GM21717 (cell line): ENCODE measurements around the gene MLC1.

Experiments
- ATAC-seq: cut with Tn5 transposase; IDR thresholded peaks from one replicate; pipeline ENCODE4 v1.9.1; 2021; ENCODE audit warnings: mild to moderate bottlenecking, moderate library complexity; ENCODE audit not compliant: unreplicated experiment

Gene MLC1

GRCh38 chr22:50058906-50059880 is 26.0 kb downstream of the MLC1 start:
- no peak for ATAC-seq

DNA sequence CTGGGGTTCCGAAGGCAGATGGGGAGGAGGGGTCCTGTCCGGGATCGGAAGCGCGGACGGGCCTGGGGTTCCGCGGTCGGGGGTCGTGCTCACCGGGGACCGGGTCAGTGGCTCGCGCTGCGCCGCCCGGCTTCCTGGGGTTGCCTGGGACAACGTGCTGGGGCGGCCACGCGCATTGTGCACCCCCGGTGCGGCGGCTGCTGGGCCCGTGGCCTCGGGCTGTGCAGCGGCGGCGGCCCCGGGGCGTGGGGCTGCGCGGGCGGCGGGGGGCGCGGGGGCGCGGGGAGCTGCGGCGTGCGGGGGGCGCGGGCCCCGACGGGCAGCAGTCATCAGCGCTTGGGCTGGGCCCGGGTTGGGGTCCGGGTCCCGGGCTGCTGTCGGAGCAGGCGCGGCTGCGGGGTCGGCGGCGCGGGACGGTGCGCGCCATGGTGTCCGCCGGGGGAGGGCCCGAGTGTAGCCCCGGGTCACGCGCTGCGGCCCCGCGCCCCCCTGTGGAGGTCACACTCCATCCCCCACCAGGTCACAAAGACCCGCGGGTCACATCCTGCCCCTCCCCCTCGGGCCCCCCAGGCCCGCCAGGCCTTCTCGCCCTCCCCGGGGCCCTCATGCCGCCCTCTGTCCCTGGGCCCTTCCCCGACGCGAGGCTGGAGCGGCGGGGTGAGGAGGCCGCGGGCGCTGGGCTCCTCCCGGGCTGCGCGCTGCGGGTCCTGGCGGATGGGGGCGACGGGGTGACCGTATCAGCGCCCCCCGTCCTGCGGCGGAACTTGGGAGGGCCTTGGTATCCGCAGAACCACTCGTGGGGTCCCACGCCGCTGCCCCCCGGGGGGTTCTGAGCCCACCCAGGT is 26.9 kb downstream of the MLC1 start, which contains the start of gene TTLL8:
Gene TTLL8, minus strand, starts transcription at position 238 of the 845 bp plus-strand sequence.
- ATAC-seq: no peak

GRCh38 chr22:50057278-50058060 is 27.8 kb downstream of the MLC1 start:
- no peak for ATAC-seq

- no peak for ATAC-seq
Observed at GRCh38 chr22:50056214-50056972, 28.8 kb downstream of the MLC1 start.

DNA sequence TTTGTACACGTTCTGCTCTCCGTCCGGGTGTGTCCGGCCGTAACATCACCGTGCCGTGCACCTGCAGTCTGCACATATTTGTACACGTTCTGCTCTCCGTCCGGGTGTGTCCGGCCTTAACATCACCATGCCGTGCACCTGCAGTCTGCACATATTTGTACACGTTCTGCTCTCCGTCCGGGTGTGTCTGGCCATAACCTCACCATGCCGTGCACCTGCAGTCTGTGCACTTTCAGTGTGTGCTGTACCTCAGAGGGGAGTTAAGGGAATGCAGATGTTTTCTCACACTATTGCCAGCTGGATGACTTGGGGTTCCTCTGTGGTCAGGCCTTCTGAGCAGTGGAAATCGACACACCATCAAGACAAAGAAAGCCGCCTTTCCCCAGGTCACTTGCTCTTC is 31.4 kb downstream of the MLC1 start:
- ATAC-seq: no peak

GRCh38 chr22:50051930-50052329 is 33.3 kb downstream of the MLC1 start:
- ATAC-seq: no peak

DNA sequence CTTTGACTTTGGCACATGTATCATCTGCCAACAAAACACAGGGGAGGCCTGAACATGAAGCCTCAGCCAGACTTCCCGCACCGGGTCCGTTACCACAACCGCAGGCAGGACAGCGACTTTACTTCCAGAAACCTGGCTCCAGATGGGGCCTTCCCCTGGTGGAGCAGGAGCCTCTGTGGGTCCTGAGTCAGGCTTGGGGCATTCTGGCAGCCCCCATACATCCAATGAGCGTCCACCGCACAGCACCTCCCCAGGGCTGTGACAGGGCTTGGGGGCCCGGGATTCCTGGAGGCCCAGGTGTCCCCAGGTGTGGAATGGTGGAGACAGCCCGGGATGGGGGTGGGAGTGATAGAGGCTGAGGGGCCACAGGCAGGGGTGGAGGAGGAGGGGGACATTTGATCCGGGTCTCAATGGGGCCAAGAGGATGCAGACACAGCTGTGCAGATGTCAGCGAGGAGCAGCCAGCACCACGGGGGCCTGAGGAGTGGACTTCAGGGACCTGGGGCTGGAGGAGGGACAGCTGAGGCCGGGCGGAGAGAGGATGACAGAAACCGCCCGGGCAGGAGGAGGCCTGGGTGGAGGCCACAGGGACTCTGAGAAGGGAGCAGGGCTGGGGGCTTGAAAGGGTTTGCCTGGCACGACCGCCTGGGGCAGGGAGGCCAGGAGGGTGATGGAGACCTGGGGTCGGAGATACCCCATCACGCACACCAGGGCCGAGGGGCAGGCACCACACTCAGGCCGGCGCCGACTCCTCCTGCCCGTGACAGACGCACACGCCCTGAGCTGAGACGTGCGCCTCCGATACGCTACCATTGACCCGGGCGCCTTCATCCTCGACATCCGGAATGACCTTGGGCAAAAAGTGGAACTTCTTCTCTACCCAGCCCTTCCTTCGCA is 35.7 kb downstream of the MLC1 start:
- ATAC-seq: no peak

DNA sequence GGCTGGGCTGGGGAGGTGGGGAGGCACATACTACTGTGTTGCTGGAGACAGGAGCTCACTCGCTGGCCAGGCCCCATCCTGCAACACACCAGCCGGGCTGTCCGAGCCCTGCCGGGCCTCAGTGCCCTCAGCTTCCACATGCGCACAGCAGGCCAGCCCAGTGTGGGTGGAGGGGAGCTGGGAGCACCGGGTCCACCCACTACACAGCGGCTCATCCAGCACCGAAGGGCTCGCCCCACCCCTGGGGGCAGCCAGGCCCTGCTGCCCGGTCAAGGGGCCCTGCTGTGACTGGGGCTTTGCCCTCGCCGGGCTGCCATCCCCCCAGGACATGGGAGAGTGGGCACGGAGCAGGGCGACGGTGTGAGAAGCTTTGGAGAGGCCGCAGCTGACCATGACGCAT is 36.4 kb downstream of the MLC1 start:
- ATAC-seq: no peak

DNA sequence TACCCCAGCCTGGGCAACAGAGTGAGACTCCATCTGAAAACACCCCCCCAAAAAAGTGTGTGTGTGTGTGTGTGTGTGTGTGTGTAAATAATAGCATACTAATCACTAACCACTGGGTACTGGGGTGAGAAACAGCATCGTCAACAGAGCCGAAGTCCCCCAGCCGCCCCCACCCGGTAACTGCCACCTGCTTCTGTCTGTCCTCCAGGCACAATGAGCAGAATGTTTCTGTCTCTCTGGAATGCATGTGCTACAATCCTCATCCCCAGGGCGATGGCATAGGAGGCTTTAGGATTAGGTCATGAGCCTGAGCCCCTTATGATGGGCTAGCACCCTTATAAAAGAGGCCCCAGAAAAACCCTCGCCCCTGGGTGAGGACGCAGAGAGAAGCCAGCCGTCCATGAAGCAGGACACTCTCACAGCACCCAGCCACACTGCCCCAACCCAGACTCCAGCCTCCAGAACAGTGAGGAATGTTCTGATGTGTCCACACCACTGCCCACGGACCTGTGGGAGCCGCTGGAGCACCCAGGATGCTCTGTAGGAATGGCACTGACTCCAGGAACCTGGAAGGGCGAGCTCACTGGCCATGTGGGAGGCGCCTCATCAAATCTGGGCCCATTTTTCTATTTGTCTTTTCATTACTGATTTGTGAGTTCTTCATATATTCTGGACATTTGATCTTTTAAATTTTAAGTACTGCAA is 37.0 kb downstream of the MLC1 start:
- ATAC-seq: no peak

DNA sequence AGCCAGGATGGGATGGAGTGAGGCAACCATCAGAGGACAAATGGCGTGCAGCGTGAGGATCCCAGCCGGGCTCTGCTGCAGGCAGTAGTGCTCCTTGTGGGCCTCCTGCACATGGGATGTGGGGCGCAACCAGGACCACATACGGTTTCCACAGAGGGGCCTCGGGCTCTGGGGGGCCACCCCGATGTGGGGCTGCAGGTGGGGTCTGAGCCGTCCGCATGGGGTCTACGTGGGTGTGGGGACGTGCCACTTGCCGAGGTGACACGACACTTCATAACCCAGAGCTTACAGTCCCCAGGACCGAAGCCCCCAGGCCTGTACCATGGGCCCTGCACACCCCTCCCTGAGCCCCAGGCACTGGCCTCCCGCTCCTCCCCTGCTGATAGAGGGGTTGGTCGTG is 37.9 kb downstream of the MLC1 start:
- ATAC-seq: no peak

- no peak for ATAC-seq
Observed at GRCh38 chr22:50046481-50047245, 38.6 kb downstream of the MLC1 start.

- ATAC-seq: no peak
Observed at GRCh38 chr22:50046019-50046415, 39.2 kb downstream of the MLC1 start.

- ATAC-seq: no peak
Observed at GRCh38 chr22:50045211-50046018, 39.8 kb downstream of the MLC1 start.

DNA sequence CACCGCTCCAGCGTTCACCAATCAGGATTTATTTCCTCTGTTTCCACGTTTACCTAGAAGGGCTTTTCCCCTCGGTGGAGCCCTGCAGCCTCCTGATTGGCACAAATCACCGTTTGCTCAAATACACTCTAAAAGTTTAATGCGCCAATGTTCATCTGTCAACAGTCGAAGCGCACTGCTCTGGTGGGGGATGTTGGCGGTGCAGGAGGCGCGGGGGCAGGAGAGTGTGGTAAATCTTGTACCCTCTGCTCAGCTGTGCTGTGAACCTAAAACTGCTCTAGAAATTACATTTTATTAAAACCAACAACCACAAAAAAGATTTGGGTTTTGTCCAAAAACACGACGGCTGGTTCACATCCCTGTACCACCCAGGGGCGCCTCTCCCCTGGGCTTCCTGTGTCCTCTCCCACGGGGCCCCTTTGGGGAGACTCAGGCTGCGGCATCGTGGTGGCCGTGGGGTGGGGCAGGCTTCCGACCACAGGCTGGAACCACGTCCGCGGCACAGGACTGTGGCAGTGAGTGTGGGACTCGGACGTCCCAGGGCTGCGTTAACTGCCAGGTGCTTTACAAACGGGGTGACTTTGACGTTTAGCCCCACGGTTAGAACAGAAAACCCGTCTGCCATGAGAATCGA is 40.6 kb downstream of the MLC1 start:
- no peak for ATAC-seq

- ATAC-seq: no peak
Observed at GRCh38 chr22:50041361-50042065, 43.7 kb downstream of the MLC1 start.

GRCh38 chr22:50040717-50041116 is 44.5 kb downstream of the MLC1 start:
- ATAC-seq: no peak
